HG02938 (cell line): ENCODE data around the gene PTPRK.

Source experiments
- ATAC-seq: cut with Tn5 transposase; IDR thresholded peaks from one replicate; pipeline ENCODE4 v1.9.1; 2021; ENCODE audit warnings: mild to moderate bottlenecking, moderate library complexity; ENCODE audit not compliant: unreplicated experiment

Gene PTPRK

DNA sequence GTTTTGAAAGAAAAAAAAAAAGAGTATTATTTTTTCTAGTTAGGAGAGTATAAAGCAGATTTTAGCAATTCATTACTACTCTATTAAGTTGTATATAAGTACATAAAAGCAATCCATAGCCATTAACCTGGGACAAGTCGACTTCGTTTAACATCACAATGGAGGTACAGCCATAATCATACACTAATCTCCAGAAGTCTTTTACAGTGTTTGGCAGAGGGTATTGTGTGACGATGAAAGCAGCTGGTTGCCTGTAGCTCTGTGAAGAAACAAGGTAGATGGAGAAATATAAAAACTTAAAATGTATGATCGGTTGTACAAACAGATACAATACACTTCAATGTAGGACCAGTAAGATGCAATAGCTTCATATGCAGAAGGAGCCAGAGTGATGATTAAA is 543.6 kb downstream of the PTPRK start:
- ATAC-seq = no peak

DNA sequence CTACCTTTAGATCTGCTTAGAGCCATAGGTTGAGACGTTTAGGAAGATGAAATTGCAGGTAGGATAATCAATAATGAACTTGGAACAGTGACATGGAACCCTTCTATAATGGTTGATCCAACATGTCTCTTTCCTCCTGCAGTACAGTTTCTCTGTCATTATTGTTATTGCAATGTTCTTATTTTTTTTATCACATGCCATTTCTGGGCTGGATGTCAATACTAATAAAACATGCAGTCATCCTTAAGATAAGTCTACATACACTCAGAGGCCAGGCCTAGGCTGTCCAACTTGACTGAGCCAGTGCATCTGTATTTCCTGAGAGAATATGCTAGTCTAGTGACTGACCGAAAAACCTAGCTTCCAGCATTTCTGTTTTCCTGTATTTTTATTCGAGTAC is 544.3 kb downstream of the PTPRK start:
- ATAC-seq = no peak

DNA sequence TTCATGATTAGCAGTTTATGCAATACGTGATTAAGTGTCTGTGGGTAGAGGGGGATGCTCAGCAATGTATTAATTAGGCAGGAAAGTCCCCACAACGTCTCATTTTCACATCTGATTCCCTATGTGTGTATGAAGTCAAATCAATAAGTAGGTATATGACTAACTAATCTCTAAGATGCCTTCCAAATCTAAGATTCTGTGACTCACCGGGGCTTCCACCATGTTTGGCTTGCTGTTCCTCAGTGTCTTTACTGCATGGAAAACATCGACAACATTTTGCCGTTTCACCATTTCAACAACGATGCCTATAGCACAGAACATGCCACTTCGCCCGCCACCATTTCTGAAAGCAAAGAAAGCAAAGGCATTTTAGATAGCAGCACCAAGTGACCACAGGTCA is 547.6 kb downstream of the PTPRK start:
- no peak for ATAC-seq

DNA sequence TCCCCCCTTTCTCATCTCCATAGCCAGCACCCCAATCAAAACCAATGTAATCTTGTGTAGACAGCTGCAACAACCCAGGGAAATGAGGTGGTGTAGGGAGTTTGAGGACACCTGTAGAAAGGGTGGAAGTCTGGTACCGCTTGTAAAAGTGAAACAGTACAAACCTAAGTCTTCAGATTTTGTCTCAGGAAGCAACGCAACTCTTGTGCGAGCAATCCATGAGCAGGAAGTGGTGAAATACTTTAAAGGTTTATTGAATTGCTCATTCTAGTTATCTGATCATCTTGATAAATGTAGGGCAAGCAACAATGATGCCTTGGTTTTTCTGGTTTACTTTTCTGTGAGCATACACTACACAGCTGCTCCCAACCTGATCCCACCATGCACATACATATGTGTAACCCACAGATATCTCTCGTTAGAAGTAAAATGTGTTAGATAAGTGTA is 548.4 kb downstream of the PTPRK start:
- no peak for ATAC-seq

DNA sequence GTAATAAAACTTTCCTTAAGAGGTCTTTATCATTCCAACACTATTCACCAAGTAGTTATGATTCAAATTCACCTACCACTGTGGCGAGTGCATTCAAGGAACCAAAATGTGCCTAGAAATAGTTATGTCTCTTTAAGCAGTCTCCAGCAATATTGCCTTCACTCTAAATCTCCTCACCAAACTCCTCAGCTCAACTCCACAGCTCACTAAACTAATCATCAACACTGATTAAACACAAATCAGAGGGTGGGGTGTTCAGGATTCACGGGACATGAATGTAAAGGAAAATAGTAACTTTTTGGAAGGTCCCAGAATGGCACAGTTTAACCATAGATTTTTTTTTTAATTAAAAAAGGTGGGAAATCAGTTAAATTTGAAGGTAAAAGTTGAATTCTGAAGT is 549.0 kb downstream of the PTPRK start:
- ATAC-seq = no peak

DNA sequence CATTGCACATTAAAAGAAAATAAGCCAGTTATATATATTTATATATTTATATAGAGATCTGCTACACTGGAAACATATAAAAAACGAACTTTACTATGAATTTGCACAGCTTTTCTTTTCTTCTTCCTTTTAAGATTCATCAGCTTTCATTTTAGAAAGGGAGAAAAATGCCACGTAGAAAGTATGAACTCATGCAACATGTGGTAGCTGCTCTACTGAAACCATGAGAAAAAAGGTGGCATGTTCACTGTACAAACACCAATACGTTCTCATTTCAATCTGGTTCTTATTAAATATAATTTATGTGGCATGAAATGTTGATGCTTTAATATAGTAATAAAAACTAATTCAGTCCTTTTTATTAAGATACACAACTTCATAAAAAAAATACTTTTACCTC is 550.7 kb downstream of the PTPRK start:
- no peak for ATAC-seq

DNA sequence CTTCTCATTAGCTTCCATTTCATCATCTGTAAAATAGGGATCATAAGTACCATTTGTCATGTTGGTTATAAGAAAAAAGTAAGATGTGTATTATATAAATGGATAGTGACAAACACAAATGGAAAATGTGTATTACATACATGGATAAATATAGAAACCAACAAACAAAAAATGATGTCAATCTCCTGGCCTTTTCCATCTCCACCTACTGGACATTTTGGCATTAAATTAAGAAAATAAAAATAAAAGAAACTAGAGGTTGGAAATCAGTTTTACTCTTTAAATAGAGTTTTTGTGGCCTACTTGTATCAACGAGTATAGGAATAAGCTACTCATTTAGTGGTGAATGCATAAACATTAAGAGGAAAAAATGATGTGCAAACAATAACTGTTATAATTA is 552.0 kb downstream of the PTPRK start:
- ATAC-seq = no peak

DNA sequence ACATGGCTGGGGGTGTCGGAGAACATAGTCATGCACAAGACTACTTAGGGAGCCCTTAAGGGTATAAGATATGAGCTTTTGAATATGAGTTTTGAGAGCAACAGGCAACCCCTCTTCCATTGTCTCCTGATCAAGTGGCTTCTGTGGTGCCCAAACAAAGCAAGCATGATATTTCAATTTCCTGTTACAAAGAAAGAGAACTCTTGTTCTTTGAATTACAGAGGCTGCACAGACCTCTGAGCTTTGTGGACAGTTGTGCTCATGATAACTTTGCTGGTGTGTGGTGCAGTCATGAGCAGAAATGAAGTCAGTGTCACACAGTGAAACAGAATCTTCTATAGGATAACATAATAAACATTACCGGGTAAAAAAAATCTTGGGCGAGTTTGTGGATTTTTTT is 552.7 kb downstream of the PTPRK start:
- no peak for ATAC-seq

DNA sequence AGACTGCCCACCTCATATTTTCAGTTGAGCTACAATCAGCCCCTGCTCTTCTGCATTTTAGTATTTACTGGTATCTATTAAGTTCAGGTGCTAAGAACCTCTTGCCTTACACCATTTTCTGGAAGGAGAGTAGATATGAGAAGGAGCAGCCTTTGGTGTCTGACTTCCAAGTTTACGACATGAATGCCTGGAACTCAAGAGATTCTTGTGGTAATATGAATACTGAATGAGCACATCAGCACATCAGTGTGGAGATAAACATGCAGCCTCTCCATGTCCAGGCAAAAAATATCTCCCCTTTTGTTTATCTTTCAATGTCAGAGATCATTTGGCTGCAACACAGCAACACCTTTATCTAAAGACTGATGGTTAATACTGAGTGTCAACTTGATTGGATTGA is 553.8 kb downstream of the PTPRK start:
- no peak for ATAC-seq

DNA sequence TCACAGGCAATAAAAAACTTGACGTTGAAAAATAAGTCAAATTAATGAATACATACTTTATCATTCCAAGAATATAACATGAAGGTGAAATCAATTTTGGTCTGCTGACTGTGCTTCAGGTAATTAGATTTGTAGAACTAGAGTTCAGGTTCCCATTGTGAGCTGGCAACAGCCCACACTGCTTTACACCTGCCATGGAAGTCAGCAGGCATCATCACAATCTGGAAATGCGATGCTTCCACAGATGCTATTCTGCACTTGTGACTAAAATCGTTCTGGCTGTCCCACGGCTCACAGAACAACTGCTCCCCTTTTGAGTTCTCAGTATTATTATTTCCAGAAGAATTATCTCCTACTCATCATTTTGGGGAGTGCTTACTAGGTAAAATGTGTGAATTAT is 556.9 kb downstream of the PTPRK start:
- no peak for ATAC-seq

DNA sequence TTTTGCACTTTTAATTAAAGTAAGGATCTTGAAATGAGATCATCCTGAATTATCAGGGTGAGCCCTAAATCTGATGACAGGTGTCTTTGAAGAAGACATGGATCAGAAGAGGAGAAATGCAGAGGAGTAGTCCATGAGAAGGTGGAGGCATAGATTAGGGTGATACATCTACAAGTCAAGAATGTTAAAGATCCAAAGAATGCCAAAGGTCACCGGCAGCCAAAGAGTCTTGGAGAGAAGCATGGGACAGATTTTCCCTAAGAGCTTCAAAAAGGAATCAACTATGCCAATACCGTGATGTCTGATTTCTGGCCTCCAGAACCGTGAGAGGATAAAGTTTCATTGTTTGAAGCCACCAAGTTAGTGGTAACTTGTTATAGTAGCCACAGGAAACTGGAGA is 560.5 kb downstream of the PTPRK start:
- ATAC-seq = no peak

DNA sequence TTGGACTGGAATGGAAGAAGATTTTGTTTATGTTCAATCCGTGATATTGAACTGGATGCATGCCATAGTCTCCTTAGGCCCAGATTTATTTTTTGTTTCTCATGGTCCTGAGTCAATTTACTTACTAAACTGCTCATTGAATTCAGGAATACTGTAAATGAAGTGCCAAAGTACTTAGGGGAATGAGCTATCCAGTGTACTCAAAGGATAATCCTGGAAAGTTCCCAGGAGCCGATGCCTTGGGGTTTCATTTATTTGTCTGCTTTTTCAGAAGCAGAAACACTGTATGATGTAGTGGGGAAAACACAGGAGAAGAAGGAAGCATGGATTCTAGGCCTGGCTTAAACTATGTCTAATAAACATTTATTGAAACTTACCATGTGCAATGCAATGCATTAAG is 563.4 kb downstream of the PTPRK start:
- no peak for ATAC-seq

DNA sequence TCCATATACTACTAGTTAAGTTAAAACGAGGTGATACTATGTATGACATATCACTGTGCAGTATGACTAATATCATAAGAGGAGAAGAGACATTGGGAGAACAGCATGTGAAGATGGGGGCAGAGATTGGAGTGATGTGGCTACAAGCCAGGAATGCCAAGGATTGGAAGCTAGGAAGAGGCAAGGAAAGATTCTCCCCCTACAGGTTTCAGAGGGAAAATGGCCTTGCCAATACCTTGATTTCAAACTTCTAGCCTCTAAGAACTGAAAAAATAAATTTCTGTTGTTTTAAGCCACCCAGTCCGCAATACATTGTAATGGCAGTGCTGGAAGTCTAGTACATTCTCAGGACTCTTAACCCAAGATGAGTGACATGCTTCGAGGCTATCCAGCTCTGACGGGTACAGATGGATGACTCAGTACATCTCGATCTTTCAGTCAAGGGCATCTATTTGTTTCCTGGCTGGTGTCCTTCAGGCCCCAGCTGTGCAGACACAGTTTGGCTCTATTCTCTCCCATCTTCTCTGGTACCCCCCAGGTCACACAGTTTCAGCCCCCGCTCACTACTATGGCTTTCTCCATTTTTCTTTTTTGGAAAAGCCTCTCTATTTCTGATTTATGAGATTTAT is 564.0 kb downstream of the PTPRK start:
- no peak for ATAC-seq

DNA sequence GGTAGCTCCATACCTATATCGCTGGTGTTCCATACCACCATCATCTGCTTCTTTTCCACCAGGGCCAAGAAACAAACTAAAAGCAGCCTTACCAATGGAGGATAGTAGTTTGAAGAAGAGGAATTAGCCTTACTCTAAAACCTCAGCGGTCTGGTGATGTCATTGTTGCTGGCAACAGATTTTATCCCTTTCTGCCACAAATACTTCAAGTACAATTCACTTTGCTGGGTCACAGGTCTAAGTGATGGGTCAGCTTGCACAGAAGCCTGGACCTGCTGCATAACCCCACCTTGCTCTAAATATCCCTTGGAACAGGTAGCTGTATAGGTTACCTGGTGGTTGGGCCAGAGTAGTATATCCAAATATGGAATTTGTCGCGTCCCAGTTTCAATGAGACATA is 566.3 kb downstream of the PTPRK start:
- ATAC-seq = no peak

DNA sequence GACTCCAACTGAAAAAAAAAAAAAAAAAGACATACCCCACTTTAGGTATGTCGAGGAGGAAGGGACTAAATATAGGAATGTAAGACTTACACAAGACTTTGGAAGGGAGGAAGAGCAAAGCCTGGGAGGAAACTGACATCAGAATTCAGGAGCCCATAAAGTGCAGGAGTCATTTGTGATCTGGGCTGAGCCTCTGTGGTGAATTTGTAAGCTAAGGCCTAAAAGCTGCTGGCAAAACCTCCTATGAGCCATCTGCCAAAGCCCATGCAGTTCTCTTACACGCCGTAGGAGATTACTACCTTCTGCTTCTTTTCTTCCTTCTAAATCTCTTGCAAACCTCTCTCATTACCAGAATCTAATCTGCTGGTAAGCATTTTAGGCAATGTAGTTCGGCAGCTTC is 567.6 kb downstream of the PTPRK start:
- ATAC-seq = no peak

DNA sequence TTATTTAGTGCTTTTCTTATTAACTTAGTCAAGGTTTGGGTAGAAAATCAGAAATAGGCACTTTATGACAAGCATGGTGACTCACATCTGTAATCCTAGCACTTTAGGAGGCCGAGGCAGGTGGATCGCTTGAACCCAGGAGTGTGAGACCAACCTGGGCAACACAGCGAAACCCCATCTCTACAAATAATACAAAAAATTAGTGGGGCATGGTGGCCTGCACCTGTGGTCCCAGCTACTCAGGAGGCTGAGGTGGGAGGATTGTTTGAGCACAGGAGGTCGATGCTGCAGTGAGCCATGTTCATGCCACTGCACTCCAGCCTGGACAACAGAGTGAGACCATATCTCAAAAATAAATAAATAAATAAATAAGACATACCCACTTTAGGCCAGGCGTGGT is 568.2 kb downstream of the PTPRK start:
- no peak for ATAC-seq

DNA sequence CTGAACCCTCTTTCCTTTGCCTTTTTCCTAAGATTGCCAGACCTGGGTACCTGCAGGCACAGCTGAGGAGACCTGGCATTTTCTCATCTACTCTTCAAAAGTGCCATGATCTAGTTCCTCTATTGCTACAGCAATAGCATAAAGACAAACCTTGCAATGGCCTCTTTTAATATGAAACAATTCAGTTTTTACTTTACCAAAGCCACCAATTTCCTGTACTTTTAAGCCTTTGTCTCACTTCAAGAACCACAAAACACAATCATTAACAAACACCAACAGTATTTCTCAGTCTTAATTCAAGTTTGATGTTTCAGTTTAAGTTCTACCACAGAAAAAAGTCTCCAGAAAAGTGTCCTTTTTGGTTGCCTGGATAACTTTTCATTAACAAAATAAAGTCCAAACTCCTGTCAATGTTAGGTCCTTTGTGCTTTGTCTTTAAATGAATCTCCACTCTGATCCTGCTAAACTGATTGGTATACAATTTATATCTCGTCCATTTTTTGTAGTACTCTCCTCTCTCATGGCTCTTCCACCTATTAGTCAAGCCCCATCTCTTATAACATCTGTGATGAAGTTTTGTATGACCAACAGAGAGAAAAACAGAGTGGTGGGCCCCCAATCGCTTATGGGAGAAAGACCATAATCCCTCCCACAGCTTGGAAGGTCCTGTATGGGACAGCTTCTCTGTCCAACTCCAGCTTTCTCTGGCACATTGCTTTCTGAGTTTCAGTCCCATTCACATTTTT is 569.1 kb downstream of the PTPRK start:
- peak; percentile 94 for ATAC-seq

DNA sequence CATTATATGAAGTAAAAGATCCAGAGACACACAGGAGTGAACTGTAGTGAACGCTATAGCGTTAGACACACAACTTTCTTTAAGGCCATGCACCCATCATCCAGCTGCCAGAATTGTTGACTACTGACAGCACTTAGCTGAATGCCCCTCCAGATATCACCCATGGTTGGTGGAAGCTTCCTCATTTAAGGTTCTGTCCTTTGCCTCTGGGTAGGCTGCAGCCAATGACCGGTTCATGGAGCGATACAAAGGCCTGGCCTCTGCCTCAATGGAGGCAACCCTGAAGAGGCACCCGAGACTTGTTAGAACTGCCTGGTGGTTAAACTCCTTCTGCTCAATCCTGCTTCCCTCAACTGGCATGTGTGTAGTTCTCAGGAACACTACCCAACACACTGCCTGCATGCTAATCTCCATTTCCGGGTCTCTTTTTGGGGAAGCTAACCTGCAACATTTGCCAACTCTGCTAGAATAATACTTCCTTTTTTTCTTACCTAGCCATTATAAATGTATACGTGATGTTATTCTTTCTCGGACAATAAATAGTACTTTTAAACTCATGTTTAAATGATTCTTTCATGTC is 569.7 kb downstream of the PTPRK start:
- peak; percentile 34 for ATAC-seq

DNA sequence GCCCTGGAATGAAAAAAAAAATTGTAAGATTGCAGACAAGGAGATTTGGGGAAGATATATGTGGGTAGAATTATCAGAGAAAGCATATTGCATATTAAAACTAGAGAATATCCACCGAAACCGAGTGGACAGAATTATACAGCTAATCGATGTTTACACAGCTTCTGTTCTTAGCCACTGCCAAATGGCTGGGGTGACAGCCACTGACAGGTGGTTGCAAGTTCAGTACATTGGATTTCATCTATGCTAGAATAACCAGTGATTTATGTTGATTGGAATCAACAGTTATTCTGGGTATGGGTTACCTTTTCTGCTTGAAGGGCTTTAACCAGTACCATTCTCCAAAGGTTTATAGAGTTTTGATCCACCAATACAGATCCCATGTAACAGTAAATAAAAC is 571.1 kb downstream of the PTPRK start:
- no peak for ATAC-seq

DNA sequence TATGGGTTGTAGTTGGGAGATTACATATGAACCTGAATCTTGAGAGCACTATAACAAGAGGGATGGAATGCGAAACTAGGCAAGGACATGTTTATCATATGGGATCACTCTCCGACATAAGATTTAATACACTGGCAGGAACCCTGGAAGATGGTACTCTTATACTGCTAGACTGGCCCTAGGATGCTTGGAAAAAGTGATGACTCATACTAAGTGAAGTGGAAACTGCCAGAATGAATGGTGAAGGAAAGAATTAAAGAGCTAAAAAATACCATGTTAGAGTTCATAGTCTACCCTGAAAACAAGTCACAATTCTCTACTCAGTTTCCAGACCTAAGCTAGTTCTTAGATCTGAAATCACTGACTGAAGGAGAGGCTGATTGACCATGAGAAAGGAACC is 574.0 kb downstream of the PTPRK start:
- no peak for ATAC-seq

DNA sequence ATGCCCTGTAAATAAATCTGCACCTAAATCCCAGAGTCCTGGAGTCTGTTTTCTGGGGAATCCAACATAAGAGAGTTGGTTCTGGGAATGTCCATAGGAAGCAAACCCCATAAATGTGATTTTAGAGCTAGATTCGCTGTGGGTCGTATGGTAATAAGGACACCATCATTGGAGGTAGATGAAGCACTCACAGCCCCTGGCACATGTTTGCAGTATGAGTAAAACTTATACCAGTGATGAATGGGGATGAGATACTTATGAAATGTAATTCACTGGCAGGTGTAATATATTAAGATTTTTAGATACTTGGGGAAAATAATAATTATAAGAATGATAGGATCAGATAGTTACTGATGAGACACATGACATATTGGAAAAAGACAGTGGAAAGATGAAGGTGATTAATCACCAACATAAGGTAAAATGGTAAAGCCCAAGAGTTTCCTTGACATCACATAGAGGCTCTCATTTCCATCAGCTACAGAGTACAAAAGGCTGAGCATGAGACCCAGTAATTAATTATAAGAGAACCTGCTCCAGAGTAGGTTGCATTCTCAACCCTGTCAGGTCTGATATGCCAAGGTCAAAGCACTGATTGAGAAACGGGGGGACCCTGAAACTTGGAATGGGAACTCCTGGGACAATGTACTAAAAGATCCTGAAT is 574.8 kb downstream of the PTPRK start:
- ATAC-seq = no peak

DNA sequence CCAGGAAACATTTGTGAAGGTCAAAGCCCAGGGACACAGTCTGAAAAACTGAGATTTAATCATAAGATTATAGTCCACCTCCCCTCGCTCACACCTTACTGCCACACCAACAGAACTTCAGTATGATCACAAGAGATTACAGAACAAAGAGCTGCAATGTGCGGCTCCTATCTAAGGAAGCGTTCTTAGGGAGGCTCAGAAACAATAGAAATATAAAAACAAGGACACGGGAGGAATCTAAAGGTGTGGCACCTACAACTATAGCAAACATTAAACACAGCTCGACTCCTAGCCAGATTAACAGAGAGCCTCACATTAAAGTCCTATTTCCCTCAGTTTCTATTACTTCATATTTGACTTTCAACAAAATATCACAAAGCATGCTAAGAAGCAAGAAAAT is 579.2 kb downstream of the PTPRK start:
- ATAC-seq = no peak
